H1 (cell line): ENCODE data around the gene ABCC9. TPM values are rescaled to one million over a fixed set of nuclear protein-coding genes. Genes with fewer than 3 reads are reported as not detected.

Experiments used
- CTCF ChIA-PET: fragments of 300-600 bp; sonication (Branson Sonifier 250); formaldehyde crosslinking; loops from one replicate; lab custom pipeline; 2021; ENCODE audit not compliant: partially characterized antibody; lab: Charles Lee
- POLR2A ChIA-PET: fragments of 300-600 bp; sonication (Branson Sonifier 250); formaldehyde crosslinking; loops from one replicate; lab custom pipeline; 2021; ENCODE audit warnings: inconsistent platforms; ENCODE audit not compliant: partially characterized antibody; lab: Charles Lee
- DNase-seq, 2 experiments: peaks; one replicate each; pipeline versions ENCODE4 v3.0.0 to v3.0.0-alpha.2; 2010 to 2022; ENCODE audit warnings: low spot score in 2 of 2, low read depth in 1 of 2, mixed read lengths in 1 of 2
- FAIRE-seq: peaks from 2 replicates; lab custom pipeline; 2011; peaks lifted over from hg19 to GRCh38; lab: Jason Lieb, UNC
- H2AFZ ChIP-seq: 2 replicates; pipeline ENCODE4 v1.8.1; 2012; ENCODE audit warnings: low read length, inconsistent platforms
- H2AK5ac ChIP-seq: 2 replicates; pipeline ENCODE4 v1.6.1; 2013; ENCODE audit warnings: low read depth, low read length
- H2BK120ac ChIP-seq: replicated peaks from 2 replicates; pipeline ENCODE3; 2013; ENCODE audit warnings: low read depth, low read length, inconsistent platforms
- H2BK12ac ChIP-seq: 2 replicates; pipeline ENCODE4 v1.6.1; 2013; ENCODE audit warnings: low read depth, low read length
- H2BK15ac ChIP-seq: 2 replicates; pipeline ENCODE4 v1.6.1; 2013; ENCODE audit warnings: low read length
- H2BK20ac ChIP-seq: 2 replicates; pipeline ENCODE4 v1.6.1; 2013; ENCODE audit warnings: low read length
- H2BK5ac ChIP-seq: 2 replicates; pipeline ENCODE4 v1.6.1; 2013; ENCODE audit warnings: low read depth, low read length
- H3K14ac ChIP-seq: 2 replicates; pipeline ENCODE4 v1.6.1; 2013; ENCODE audit warnings: inconsistent platforms; ENCODE audit not compliant: insufficient read length
- H3K18ac ChIP-seq: 2 replicates; pipeline ENCODE4 v1.6.1; 2013; ENCODE audit warnings: low read length; ENCODE audit errors: extremely low read depth
- H3K23ac ChIP-seq: 2 replicates; pipeline ENCODE4 v1.6.1; 2013; ENCODE audit warnings: inconsistent platforms; ENCODE audit not compliant: insufficient read length
- H3K23me2 ChIP-seq: 2 replicates; pipeline ENCODE4 v1.6.1; 2013; ENCODE audit warnings: low read depth, low read length
- H3K27ac ChIP-seq: 2 replicates; pipeline ENCODE4 v1.6.1; 2011; ENCODE audit warnings: low read depth, low read length, inconsistent platforms
- H3K27me3 ChIP-seq, 4 experiments: replicated peaks in 1 of 4; 1 replicate in 1 of 4; 2 replicates in 3 of 4; pipeline versions ENCODE4 v1.6.1 to v1.8.1; 2011 to 2013; ENCODE audit warnings: low read length in 3 of 4, mild to moderate bottlenecking in 3 of 4, inconsistent platforms in 2 of 4, mixed read lengths in 2 of 4, moderate library complexity in 1 of 4; ENCODE audit not compliant: control insufficient read depth in 3 of 4, insufficient read depth in 3 of 4; ENCODE audit errors: extremely low read depth in 1 of 4
- H3K36me3 ChIP-seq, 4 experiments: 2 replicates each; pipeline versions ENCODE4 v1.6.1 to v1.8.1; 2011 to 2013; ENCODE audit warnings: mild to moderate bottlenecking in 4 of 4, low read length in 3 of 4, moderate library complexity in 2 of 4, control low read depth in 1 of 4, inconsistent platforms in 1 of 4; ENCODE audit not compliant: insufficient read depth in 4 of 4, control insufficient read depth in 2 of 4
- H3K4ac ChIP-seq: replicated peaks from 2 replicates; pipeline ENCODE3; 2013; ENCODE audit warnings: low read length, low read depth, mixed read lengths, inconsistent platforms; ENCODE audit not compliant: insufficient read length
- H3K4me1 ChIP-seq, 4 experiments: replicated peaks in 1 of 4; 1 replicate in 1 of 4; 2 replicates in 3 of 4; pipeline versions ENCODE4 v1.6.1 to v1.8.1; 2011 to 2013; ENCODE audit warnings: low read length in 3 of 4, inconsistent platforms in 2 of 4, mixed read lengths in 1 of 4; ENCODE audit not compliant: insufficient read depth in 4 of 4, control insufficient read depth in 3 of 4
- H3K4me2 ChIP-seq, 2 experiments: 2 replicates each; pipeline versions ENCODE4 v1.6.1 to v1.8.1; 2011 to 2013; ENCODE audit warnings: low read depth in 2 of 2, low read length in 2 of 2, control low read depth in 1 of 2, inconsistent platforms in 1 of 2, mild to moderate bottlenecking in 1 of 2; ENCODE audit not compliant: insufficient read depth in 1 of 2
- H3K4me3 ChIP-seq, 4 experiments: fragments of 200-600, 300-600 bp in 1 of 4; sonication (generic), shearing (Covaris generic), sonication (Bioruptor Twin) in 1 of 4; 2 replicates each; pipeline versions ENCODE4 v1.5.1 to v1.8.1; 2011 to 2016; ENCODE audit warnings: low read length in 4 of 4, low read depth in 3 of 4, control low read depth in 2 of 4, inconsistent platforms in 2 of 4, mild to moderate bottlenecking in 2 of 4, mixed read lengths in 1 of 4, moderate library complexity in 1 of 4; ENCODE audit not compliant: insufficient read depth in 2 of 4; ENCODE audit errors: extremely low read depth in 1 of 4
- H3K56ac ChIP-seq: replicated peaks from 2 replicates; pipeline ENCODE3; 2013; ENCODE audit warnings: low read depth, mild to moderate bottlenecking, mixed read lengths, low read length, inconsistent platforms; ENCODE audit not compliant: insufficient read length
- H3K79me1 ChIP-seq: 2 replicates; pipeline ENCODE4 v1.6.1; 2013; ENCODE audit warnings: low read depth, low read length, control low read depth
- H3K79me2 ChIP-seq, 2 experiments: 2 replicates each; pipeline versions ENCODE4 v1.6.1 to v1.8.1; 2012 to 2013; ENCODE audit warnings: low read length in 2 of 2, mild to moderate bottlenecking in 2 of 2, inconsistent platforms in 1 of 2; ENCODE audit not compliant: insufficient read depth in 2 of 2, control insufficient read depth in 1 of 2
- H3K9ac ChIP-seq, 4 experiments: replicated peaks in 1 of 4; 1 replicate in 1 of 4; 2 replicates in 3 of 4; pipeline versions ENCODE4 v1.6.1 to v1.8.1; 2011 to 2013; ENCODE audit warnings: low read depth in 3 of 4, low read length in 3 of 4, control low read depth in 2 of 4, mild to moderate bottlenecking in 2 of 4, moderate library complexity in 2 of 4, inconsistent platforms in 1 of 4; ENCODE audit errors: extremely low read depth in 1 of 4
- H3K9me3 ChIP-seq, 2 experiments: 2 replicates each; pipeline versions ENCODE4 v1.6.1 to v1.8.1; 2012 to 2013; ENCODE audit warnings: mild to moderate bottlenecking in 2 of 2, moderate library complexity in 2 of 2, control low read depth in 1 of 2, inconsistent platforms in 1 of 2, low read depth in 1 of 2, low read length in 1 of 2, mixed read lengths in 1 of 2; ENCODE audit not compliant: insufficient read depth in 2 of 2
- H4K20me1 ChIP-seq, 2 experiments: replicated peaks in 1 of 2; 2 replicates each; pipeline versions ENCODE3 to v1.8.1; 2011 to 2013; ENCODE audit warnings: inconsistent platforms in 2 of 2, low read length in 2 of 2, mild to moderate bottlenecking in 1 of 2; ENCODE audit not compliant: insufficient read depth in 2 of 2, control insufficient read depth in 1 of 2
- H4K5ac ChIP-seq: 2 replicates; pipeline ENCODE4 v1.6.1; 2013; ENCODE audit warnings: low read length, low read depth, mixed read lengths, inconsistent platforms; ENCODE audit not compliant: insufficient read length
- H4K8ac ChIP-seq: 2 replicates; pipeline ENCODE4 v1.8.0; 2013; ENCODE audit warnings: mild to moderate bottlenecking, moderate library complexity, low read length, inconsistent platforms; ENCODE audit not compliant: insufficient read depth; ENCODE audit errors: extremely low read depth
- H4K91ac ChIP-seq: replicated peaks from 2 replicates; pipeline ENCODE3; 2013; ENCODE audit warnings: low read length, mixed read lengths, inconsistent platforms; ENCODE audit not compliant: insufficient read length
- GTF2F1 ChIP-seq: IDR thresholded peaks from 2 replicates; pipeline ENCODE4 v1.6.1; 2012; ENCODE audit warnings: low read depth, low read length, improper control_type of control experiment, borderline replicate concordance
- KDM5A ChIP-seq: fragments of 200-600 bp; IDR thresholded peaks from 2 replicates; pipeline ENCODE4 v1.7.1; 2012; ENCODE audit warnings: mild to moderate bottlenecking, low read length, inconsistent platforms, mixed read lengths
- NANOG ChIP-seq: IDR thresholded peaks from 2 replicates; pipeline ENCODE4 v1.6.1; 2011; ENCODE audit warnings: low read length, low read depth, mild to moderate bottlenecking, inconsistent platforms; ENCODE audit not compliant: insufficient read depth, poor library complexity, severe bottlenecking
- SIRT6 ChIP-seq: IDR thresholded peaks from one replicate; pipeline ENCODE4 v1.7.1; 2012; ENCODE audit warnings: low read length, inconsistent platforms
- SP2 ChIP-seq: IDR thresholded peaks from 2 replicates; pipeline ENCODE4 v1.6.1; 2012; ENCODE audit warnings: mild to moderate bottlenecking, low read length, inconsistent platforms
- WGBS, 2 experiments: shearing (Covaris generic) in 1 of 2; methylation state at CpG; one replicate each; pipeline versions ENCODE4 v1.1.6 to v1.1.7; 2013 to 2015; ENCODE audit warnings: low lambda C conversion rate in 2 of 2, mixed read lengths in 2 of 2, inconsistent platforms in 1 of 2, low coverage in 1 of 2, missing lambda C conversion rate in 1 of 2; ENCODE audit not compliant: insufficient replicate concordance in 2 of 2, insufficient coverage in 1 of 2, insufficient read length in 1 of 2; ENCODE audit errors: extremely low coverage in 1 of 2, missing lambda C conversion rate in 1 of 2; 5-methylcytosine and 5-hydroxymethylcytosine counted together
- polyA plus RNA-seq, 7 experiments: library from polyadenylated mRNA; depleted of rRNA in 3 of 7; stranded (reverse) in 5 of 7; unstranded in 2 of 7; fragments of >200 nt in 5 of 7; fragments of 200-250 nt in 2 of 7; gene quantifications; 1 replicate in 5 of 7; 2 replicates in 1 of 7; 4 replicates in 1 of 7; pipeline versions ENCODE4 v1.2.1 to v1.2.3, GENCODE V29; 2011 to 2013; ENCODE audit warnings: missing spikeins in 2 of 7, mixed read lengths in 2 of 7
- total RNA-seq: library from RNA; stranded (reverse); fragmentation: NEBNext Ultra II Directional; extraction: Animal tissue kit (Norgen Biotek cat#: 25700); gene quantifications from 2 replicates; pipeline ENCODE4 v1.2.1, GENCODE V29; 2021

Gene ABCC9
- total and polyA plus RNA-seq, 2 of the 8 experiments (the other 6 are each of a cell fraction or from before 2014, with no cell fraction given): under 0.01 TPM; not detected in 1

GRCh38 chr12:21800011-21800410 is 141.2 kb downstream of the ABCC9 start:
- no peak overlapping the region for H4K8ac ChIP-seq
- H2AK5ac ChIP-seq: no peak overlapping the region
- H2AFZ ChIP-seq: no peak overlapping the region
- no peak overlapping the region for H2BK120ac ChIP-seq
- no peak overlapping the region for H4K91ac ChIP-seq
- H3K9ac ChIP-seq: no peak overlapping the region
- TF ChIP-seq NANOG (no peak), KDM5A (no peak), GTF2F1 (no peak), SP2 (no peak), SIRT6 (no peak)
- no peaks in the 10 kb centered on the region for H3K36me3 ChIP-seq
- H3K4me1 ChIP-seq: no peaks in the 10 kb centered on the region
- no peak overlapping the region for H3K56ac ChIP-seq
- H3K79me2 ChIP-seq: no peaks in the 10 kb centered on the region
- no peak overlapping the region for H4K5ac ChIP-seq
- 79% methylated on average over 1 of the region's 1 CpG; no CpG with 5 or more reads in 1 of the 2 experiments for WGBS, 2 experiments
- H2BK5ac ChIP-seq: no peak overlapping the region
- no peak overlapping the region for H2BK20ac ChIP-seq
- H2BK15ac ChIP-seq: no peak overlapping the region
- FAIRE-seq (no peak), DNase-seq (no peak)
- ChIA-PET CTCF (interaction anchor here (0.9 to 1.6 kb wide), 2 partner anchors 14 to 22 kb away, joined by 3 read pairs; no protein-coding TSS in a partner anchor), POLR2A (no interaction called here)
- no peak overlapping the region for H3K23ac ChIP-seq
- no peak overlapping the region for H3K27ac ChIP-seq
- H3K4me3 ChIP-seq: no peak overlapping the region
- no peaks in the 10 kb centered on the region for H3K27me3 ChIP-seq
- H3K14ac ChIP-seq: no peak overlapping the region
- no peaks in the 10 kb centered on the region for H4K20me1 ChIP-seq
- no peak overlapping the region for H3K4ac ChIP-seq
- no peak overlapping the region for H3K4me2 ChIP-seq
- H2BK12ac ChIP-seq: no peak overlapping the region
- no peaks in the 10 kb centered on the region for H3K9me3 ChIP-seq
- no peak overlapping the region for H3K18ac ChIP-seq
- no peaks in the 10 kb centered on the region for H3K79me1 ChIP-seq
- H3K23me2 ChIP-seq: no peaks in the 10 kb centered on the region
